Hepatocyte (in vitro differentiated cells): ENCODE results near the gene MRPS9.

Experiments used
- EZH2 ChIP-seq: fragments of 200-600 bp; sonication (generic); IDR thresholded peaks from 2 replicates; pipeline ENCODE4 v1.6.1; 2016; ENCODE audit warnings: antibody characterized with exemption, mild to moderate bottlenecking, borderline replicate concordance
- TF ChIP-seq, protein P1 (sequence below): fragments of 200-600 bp; sonication (generic); IDR thresholded peaks from 2 replicates; pipeline ENCODE4 v1.5.1; 2016; ENCODE audit warnings: antibody characterized with exemption, mild to moderate bottlenecking; ENCODE audit not compliant: poor library complexity

DNA sequence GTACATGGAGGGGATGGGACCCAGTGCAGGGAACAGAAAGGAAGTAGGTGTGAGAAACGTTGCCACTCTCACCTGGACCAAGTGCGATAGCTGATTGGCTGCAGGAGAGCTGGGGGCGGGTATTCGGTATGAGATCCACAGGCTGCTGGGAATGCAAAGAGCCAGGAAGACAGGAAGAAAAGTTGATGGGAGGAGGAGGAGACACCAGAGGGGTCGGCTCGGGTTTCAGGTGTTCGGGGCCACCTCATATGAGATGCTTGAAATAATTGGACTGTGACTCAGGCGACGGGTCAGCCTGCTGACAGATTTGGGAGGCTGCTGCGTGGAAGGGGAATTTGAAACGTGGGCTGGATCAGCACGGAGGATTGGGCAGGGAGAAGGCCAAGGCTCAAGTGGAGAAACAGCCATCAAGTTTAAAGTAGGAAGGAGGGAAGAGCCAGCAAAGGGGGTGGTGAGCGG lies 65.1 kb downstream of the MRPS9 start:
- no peak for TF ChIP-seq EZH2
- TF ChIP-seq, protein P1, sequence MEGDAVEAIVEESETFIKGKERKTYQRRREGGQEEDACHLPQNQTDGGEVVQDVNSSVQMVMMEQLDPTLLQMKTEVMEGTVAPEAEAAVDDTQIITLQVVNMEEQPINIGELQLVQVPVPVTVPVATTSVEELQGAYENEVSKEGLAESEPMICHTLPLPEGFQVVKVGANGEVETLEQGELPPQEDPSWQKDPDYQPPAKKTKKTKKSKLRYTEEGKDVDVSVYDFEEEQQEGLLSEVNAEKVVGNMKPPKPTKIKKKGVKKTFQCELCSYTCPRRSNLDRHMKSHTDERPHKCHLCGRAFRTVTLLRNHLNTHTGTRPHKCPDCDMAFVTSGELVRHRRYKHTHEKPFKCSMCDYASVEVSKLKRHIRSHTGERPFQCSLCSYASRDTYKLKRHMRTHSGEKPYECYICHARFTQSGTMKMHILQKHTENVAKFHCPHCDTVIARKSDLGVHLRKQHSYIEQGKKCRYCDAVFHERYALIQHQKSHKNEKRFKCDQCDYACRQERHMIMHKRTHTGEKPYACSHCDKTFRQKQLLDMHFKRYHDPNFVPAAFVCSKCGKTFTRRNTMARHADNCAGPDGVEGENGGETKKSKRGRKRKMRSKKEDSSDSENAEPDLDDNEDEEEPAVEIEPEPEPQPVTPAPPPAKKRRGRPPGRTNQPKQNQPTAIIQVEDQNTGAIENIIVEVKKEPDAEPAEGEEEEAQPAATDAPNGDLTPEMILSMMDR = no peak
